ENCODE results near the gene CSRP1.
"Not testable (repeated sequence)": the region's sequence is repeated elsewhere in the genome, so short reads cannot be mapped to it uniquely, and the experiment has no call there.

Gene CSRP1

DNA sequence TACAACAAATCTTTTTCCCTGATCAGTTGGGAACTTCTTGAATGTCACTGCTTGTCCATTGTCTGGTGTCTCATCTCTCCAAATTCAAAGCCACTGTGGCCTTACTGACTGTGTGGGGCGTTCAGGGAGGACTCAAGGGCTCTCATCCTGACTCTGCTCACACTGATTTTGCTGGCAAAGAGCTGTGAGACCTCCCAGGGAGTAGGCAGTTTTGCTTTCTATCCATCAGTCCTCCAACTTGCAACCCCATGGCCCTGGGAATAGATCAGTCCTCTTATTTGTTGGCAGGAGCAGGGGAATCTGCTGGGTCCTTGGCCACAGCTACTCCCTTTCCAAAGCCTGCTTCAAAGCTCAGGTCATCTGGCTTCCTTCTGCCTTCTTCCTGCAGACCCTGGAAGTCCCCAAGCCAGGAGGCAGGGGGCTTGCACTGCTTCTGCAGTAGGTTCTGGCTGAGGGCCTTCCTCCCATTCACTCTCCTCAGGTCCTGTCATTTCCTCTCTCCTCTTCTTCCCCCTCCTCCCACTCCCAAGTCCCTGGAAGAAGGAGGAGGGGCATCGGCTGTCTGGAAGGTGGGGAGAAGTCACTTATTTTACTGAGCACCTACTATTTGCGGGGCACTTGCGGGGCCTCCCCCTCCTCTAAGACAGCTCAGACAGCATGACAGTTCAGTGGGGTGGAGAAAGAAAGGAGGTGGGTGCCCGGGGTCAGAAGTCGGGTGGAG, 31.1 kb upstream of the CSRP1 start:
- DNase-seq: peak in 1 of 2 experiments; percentile 11

DNA sequence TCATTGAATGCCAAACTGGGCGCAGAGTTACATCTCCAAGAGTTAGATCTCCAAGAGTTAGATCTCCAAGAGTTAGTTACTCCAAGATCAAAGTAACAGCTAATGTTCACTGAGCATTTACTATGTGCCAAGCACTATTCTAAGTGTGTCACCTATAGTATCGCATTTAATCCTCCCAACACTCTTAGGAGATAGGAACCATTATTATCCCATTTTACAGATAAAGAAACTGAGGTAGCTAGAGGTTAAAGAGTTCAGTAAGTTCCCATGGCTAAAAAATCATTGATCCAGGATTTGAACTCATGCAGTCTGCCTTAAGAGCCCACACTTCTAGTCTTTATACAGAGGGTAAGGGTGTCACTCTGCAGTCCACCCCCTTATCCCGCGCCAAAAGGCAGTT, 30.5 kb upstream of the CSRP1 start:
- no peak for DNase-seq

GRCh38 chr1:201537028-201537427, 30.1 kb upstream of the CSRP1 start:
- no peak for DNase-seq

DNA sequence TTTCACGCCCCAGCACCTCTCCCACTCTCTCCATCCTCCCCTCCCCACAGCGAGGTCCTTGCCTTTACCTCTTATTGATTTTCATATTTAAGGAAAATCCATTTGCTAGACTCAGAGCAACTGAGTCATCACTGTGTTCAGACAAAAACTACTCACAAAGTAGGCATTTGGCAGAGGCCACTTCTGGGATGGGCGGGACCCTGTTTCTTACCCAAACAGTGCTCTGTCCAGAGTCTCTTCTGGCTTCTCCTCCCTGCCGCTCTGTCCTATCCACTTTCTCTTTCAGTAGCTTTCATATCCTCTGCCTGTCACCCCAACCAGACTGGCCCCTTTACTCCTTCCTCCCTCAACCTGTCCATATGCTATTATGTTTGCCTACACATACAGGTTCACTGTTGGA, 29.6 kb upstream of the CSRP1 start:
- DNase-seq: no peak

DNA sequence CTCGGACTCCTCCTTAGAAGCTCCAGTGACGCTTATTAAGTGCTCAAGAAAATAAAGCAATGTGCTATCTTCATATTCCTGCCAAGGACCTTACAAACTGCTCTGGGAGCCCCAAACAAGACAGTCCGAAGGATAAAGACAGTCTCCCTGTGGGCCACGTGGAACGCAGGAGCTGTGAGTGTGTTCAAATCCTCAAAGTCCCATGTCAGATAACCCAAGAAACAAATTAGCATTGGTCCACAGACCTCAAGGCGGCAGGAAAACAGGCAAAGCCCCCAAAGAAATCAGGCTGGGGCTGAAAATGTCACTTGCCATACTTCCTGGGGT, 29.0 kb upstream of the CSRP1 start:
- DNase-seq: no peak

DNA sequence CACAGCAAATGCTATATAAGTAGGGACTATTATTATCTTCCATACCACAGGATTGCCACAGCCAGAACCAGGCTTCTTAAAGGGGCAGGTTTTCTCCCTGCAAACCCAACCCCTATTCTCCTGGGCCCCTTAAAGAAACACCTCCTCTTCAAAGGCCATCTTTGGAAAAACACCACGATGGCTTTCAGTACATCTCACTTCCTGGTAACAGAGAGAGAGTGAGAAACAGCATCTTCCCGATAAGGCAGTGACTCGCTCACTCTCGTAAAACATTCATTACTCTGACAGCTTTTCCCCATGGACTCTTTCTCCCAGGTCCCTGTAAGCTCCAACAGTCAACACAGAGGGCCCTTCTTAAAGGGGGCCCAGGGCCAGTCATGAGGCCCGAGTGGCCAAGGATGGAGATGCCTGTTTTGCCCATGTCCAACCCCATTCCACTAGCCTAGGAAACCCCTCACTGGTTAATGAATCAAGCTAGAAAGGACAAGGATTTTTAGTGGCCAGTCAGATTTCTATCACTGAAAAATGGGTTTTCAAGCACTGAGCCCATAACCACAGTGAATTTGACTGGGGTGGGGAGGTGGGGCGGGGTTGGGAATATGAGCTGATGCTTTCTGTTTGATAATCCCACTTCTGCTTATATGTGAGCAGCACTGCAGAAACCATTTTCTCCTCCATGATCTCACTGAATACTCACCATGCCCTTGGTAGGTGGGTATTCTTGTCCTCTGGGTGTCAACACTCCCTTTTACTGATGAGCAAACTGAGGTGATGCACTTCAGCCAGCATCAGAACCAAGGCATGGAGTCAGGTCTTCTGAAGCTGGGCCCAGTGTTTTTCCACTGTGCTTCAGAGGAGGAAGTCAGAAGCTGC, 28.4 kb upstream of the CSRP1 start:
- DNase-seq: peak in 1 of 2 experiments; percentile 9

DNA sequence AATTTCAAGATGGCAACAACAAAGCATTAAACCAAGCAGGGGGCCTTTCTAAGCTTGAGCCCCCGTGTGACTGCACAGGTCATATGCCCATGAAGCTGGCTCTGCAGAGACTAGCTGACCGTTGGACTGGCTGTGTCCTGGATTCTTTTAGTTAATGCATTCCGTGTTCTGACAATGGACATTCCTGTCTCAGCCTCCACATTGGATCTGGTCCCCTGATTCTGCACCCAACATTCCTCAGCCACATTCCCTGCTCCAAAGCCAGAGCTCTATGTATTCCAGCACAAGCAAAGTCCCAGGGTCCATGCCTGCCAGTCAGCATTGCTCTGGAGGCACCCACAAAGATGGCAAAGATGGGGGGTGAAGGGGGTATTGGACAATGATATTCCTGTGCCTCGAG, 26.9 kb upstream of the CSRP1 start:
- no peak for DNase-seq

- peak in 1 of 2 experiments; percentile 37 for DNase-seq
Measured at GRCh38 chr1:201531551-201532425, 24.9 kb upstream of the CSRP1 start.

- peak; percentile 40 to 71 for DNase-seq
Measured at GRCh38 chr1:201530741-201531531, 24.0 kb upstream of the CSRP1 start.

DNA sequence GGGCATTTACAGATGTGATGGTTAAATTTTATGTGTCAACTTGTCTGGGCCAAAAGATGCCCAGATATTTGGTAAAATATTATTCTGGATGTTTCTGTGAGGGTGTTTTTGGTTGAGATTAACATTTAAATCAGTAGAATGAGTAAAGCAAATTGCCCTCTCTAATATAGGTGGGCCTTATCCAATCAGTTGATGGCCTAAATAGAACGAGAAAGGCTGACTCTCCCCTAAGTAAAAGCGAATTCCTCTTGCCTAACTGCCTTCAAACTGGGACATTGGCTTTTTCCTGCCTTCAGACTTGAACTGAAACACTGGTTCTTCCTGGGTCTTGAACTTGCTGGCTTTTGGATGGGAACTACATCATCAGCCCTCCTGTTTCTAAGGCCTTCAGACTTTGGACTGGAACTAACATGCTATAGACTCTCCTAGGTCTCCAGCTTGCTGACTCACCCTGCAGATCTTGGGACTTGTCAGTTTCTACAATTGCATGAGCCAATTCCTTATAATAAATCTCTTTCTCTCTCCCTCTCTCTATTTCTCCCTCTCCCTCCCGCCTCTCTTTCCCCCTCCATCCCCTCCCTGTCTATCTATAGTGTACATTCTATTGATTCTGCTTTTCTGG, 21.8 kb upstream of the CSRP1 start:
- DNase-seq: no peak

DNA sequence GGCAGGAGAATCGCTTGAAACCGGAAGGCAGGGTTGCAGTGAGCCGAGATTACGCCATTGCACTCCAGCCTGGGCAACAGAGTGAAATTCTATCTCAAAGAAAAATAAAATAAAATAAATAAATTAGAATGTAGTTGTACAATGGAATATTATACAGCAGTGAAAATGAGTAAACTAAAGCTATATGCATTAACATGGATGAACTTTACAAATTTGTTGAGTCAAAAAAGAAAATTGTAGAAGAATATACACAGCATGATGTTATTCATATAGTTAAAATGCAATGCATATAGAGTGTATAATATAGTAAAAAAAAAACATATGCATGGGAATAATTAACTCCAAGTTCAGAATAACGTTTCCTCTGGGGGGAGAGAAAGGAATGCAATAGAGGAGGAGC, 21.0 kb upstream of the CSRP1 start:
- DNase-seq: no peak

- DNase-seq: no peak
Measured at GRCh38 chr1:201525193-201525778, 18.4 kb upstream of the CSRP1 start.

- DNase-seq: not testable (repeated sequence)
Measured at GRCh38 chr1:201520046-201520575, 13.2 kb upstream of the CSRP1 start.

GRCh38 chr1:201518071-201518470, 11.1 kb upstream of the CSRP1 start:
- no peak for DNase-seq

- no peak for DNase-seq
Measured at GRCh38 chr1:201517631-201518030, 10.7 kb upstream of the CSRP1 start.

DNA sequence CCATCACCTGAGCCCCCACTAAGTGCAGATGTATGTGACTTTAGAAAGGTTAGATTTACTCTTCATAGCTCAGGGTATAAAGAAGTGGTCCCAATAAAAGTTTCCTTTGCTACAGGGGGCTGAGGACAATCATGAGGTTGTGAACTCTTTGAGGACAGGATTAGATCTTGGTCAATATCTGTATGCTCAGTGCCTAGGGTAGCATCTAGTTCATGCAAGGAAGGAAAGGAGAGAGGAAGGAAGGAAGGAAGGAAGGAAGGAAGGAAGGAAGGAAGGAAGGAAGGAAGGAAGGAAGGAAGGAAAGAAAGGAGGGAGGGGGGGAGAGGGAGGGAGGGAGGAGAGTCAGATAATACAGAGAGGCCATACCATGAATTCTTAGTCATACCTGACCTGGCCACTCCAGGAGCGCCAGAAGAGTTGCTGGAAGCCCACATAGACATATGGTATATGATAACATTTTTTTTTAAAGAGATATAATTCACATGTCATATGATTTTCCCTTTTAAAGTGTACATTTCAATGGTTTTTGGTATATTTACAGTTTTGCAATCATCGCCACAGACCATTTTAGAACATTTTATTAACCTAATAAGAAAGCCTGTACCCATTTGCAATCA, 9.7 kb upstream of the CSRP1 start:
- DNase-seq: no peak

GRCh38 chr1:201515895-201516294, 9.0 kb upstream of the CSRP1 start:
- DNase-seq: no peak

- no peak for DNase-seq
Measured at GRCh38 chr1:201515062-201515750, 8.3 kb upstream of the CSRP1 start.

DNA sequence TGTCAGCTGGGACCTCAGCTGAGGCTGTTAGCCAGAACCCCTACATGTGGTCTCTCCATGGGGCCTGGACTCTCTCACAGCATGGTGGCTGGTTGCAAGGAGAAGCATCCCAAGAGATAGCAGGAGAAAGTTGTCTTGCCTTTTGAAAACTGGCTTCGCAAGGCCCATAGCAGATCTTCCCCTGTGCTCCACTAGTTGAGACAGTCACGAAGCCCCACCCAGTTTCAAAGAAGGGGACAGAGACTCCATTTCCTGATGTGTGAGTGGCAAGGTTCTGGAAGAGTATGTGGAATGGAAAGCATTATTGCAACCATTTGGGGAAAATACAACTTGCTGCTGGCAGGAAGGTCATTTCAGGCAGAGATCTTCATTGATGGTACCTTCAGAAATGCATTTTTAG, 7.5 kb upstream of the CSRP1 start:
- no peak for DNase-seq

All from NCI-H526 (cell line).